ENCODE data around the gene SLC2A4RG.

DNA sequence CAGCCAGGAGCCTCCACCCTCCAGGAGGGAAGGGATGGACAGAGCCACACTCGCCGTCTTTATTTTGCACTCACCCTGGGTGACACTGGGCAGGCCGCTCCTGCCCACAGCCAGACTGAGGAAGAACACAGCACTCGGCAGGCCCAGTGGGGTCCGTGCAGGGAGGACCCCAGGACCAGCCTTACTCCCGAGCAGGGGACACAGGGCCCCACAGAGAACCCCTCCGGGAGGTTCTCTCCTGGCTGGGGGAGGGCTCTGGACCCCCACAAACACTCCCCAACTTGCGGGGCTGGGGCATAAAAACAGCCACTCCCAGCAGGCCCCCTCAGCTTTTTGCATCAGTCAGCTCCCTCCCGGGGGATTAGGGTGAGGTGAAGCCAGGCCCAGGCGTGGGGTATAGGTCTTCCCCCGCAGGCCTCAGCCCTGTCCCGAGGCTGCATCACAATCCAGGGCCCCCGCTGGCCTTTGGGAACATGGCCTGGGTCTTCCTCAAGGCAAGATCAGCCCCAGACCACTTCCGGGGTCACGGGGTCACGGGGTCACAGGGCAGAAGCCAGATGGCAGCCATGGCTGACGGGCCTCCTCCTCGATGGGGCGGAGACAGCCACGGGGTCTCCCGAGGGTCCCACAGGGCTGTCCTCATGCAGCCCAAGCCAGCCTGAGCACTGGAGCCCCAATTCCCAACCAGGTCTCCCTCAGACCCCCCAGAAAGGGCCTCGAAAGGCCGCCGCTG lies 39.9 kb upstream of the SLC2A4RG start:
- no peak for TF ChIP-seq POLR2A (IDR thresholded peaks at IDR 0.05)
- TF ChIP-seq, protein P1, sequence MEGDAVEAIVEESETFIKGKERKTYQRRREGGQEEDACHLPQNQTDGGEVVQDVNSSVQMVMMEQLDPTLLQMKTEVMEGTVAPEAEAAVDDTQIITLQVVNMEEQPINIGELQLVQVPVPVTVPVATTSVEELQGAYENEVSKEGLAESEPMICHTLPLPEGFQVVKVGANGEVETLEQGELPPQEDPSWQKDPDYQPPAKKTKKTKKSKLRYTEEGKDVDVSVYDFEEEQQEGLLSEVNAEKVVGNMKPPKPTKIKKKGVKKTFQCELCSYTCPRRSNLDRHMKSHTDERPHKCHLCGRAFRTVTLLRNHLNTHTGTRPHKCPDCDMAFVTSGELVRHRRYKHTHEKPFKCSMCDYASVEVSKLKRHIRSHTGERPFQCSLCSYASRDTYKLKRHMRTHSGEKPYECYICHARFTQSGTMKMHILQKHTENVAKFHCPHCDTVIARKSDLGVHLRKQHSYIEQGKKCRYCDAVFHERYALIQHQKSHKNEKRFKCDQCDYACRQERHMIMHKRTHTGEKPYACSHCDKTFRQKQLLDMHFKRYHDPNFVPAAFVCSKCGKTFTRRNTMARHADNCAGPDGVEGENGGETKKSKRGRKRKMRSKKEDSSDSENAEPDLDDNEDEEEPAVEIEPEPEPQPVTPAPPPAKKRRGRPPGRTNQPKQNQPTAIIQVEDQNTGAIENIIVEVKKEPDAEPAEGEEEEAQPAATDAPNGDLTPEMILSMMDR (IDR thresholded peaks at IDR 0.05), result no peak
